Neural cell (in vitro differentiated cells): ENCODE data around the gene ZNF697. TPM values are rescaled to one million over a fixed set of nuclear protein-coding genes. Genes with fewer than 3 reads are reported as not detected.

ENCODE experiments used
- H2AFZ ChIP-seq: fragments of 200-600, 300-800 bp; sonication (generic), shearing (Covaris generic); 2 replicates; pipeline ENCODE4 v1.6.0; 2014; ENCODE audit warnings: low read depth, mild to moderate bottlenecking, antibody characterized with exemption, low read length, moderate library complexity
- H3F3A ChIP-seq: fragments of 200-600 bp; shearing (Covaris generic); 2 replicates; pipeline ENCODE4 v1.6.1; 2016; ENCODE audit warnings: mild to moderate bottlenecking, moderate library complexity, mixed read lengths, antibody characterized with exemption, low read length; ENCODE audit not compliant: insufficient read depth, poor library complexity, severe bottlenecking
- H3K27ac ChIP-seq: fragments of 200-600, 300-800 bp; sonication (generic), shearing (Covaris generic); 2 replicates; pipeline ENCODE4 v1.5.1; 2014; ENCODE audit warnings: mild to moderate bottlenecking, low read length, moderate library complexity
- H3K27me3 ChIP-seq: fragments of 300-800, 200-600 bp; sonication (generic), shearing (Covaris generic); 2 replicates; pipeline ENCODE4 v1.6.0; 2014; ENCODE audit warnings: mild to moderate bottlenecking, low read depth, low read length, moderate library complexity; ENCODE audit not compliant: insufficient read depth
- H3K36me3 ChIP-seq: fragments of 300-800, 200-600 bp; sonication (generic), shearing (Covaris generic); 2 replicates; pipeline ENCODE4 v1.5.1; 2014; ENCODE audit warnings: mild to moderate bottlenecking, antibody characterized with exemption, low read length, moderate library complexity; ENCODE audit not compliant: insufficient read depth
- H3K4me2 ChIP-seq: fragments of 300-800, 200-600 bp; sonication (generic), shearing (Covaris generic); 2 replicates; pipeline ENCODE4 v1.6.0; 2014; ENCODE audit warnings: mild to moderate bottlenecking, low read length
- H3K4me3 ChIP-seq: fragments of 300-800, 200-600 bp; sonication (generic), shearing (Covaris generic); 2 replicates; pipeline ENCODE4 v1.5.1; 2014; ENCODE audit warnings: mild to moderate bottlenecking, low read length, moderate library complexity
- H3K79me2 ChIP-seq: fragments of 200-600 bp; shearing (Covaris generic); replicated peaks from 2 replicates; pipeline ENCODE4 v1.6.0; 2014; ENCODE audit warnings: mild to moderate bottlenecking, low read length, moderate library complexity; ENCODE audit not compliant: insufficient read depth
- H3K9ac ChIP-seq: fragments of 300-800, 200-600 bp; sonication (generic), shearing (Covaris generic); 2 replicates; pipeline ENCODE4 v1.6.1; 2016; ENCODE audit warnings: mild to moderate bottlenecking, low read length, mixed read lengths
- H3K9me2 ChIP-seq: fragments of 200-600 bp; shearing (Covaris generic); 2 replicates; pipeline ENCODE4 v1.6.1; 2016; ENCODE audit warnings: mild to moderate bottlenecking, low read length, mixed read lengths; ENCODE audit not compliant: insufficient read depth
- H3K9me3 ChIP-seq: fragments of 200-600, 300-800 bp; sonication (generic), shearing (Covaris generic); 2 replicates; pipeline ENCODE4 v1.6.1; 2016; ENCODE audit warnings: mild to moderate bottlenecking, mixed run types, low read length, moderate library complexity, mixed read lengths
- H4K20me1 ChIP-seq: fragments of 200-600 bp; shearing (Covaris generic); 2 replicates; pipeline ENCODE4 v1.6.1; 2016; ENCODE audit warnings: mild to moderate bottlenecking, mixed run types; ENCODE audit not compliant: insufficient read depth
- EP300 ChIP-seq: fragments of 450-650 bp; conservative IDR thresholded peaks from 2 replicates; pipeline ENCODE4 v1.6.1; 2014; ENCODE audit warnings: antibody characterized with exemption, mild to moderate bottlenecking, moderate library complexity; ENCODE audit not compliant: poor library complexity, severe bottlenecking
- EZH2 ChIP-seq: fragments of 200-600, 300-800 bp; shearing (Covaris generic), sonication (generic); IDR thresholded peaks from 2 replicates; pipeline ENCODE4 v1.6.1; 2014; ENCODE audit warnings: antibody characterized with exemption, low read length, borderline replicate concordance, mild to moderate bottlenecking; ENCODE audit not compliant: insufficient read depth, poor library complexity, severe bottlenecking
- MXI1 ChIP-seq: fragments of 450-650 bp; conservative IDR thresholded peaks from 2 replicates; pipeline ENCODE4 v1.6.1; 2014; ENCODE audit warnings: antibody characterized with exemption, mild to moderate bottlenecking; ENCODE audit not compliant: poor library complexity, severe bottlenecking
- POLR2AphosphoS5 ChIP-seq: IDR thresholded peaks from 2 replicates; pipeline ENCODE4 v1.6.1; 2012
- RAD21 ChIP-seq: fragments of 450-650 bp; conservative IDR thresholded peaks from 2 replicates; pipeline ENCODE4 v1.6.1; 2014; ENCODE audit warnings: antibody characterized with exemption, mild to moderate bottlenecking, moderate library complexity
- REST ChIP-seq: IDR thresholded peaks from 2 replicates; pipeline ENCODE4 v1.6.1; 2012; ENCODE audit warnings: borderline replicate concordance
- SMC3 ChIP-seq: fragments of 450-650 bp; conservative IDR thresholded peaks from 2 replicates; pipeline ENCODE4 v1.6.1; 2014; ENCODE audit warnings: antibody characterized with exemption, mild to moderate bottlenecking, moderate library complexity; ENCODE audit not compliant: poor library complexity
- TAF1 ChIP-seq: IDR thresholded peaks from 2 replicates; pipeline ENCODE4 v1.6.1; 2012; ENCODE audit warnings: low read depth
- polyA plus RNA-seq: library from polyadenylated mRNA; depleted of rRNA; stranded (reverse); fragments of >200 nt; gene quantifications from 2 replicates; pipeline ENCODE4 v1.2.3, GENCODE V29; 2014
- TF ChIP-seq, protein P1 (sequence below): fragments of 450-650 bp; IDR thresholded peaks from 2 replicates; pipeline ENCODE4 v1.5.1; 2014; ENCODE audit warnings: antibody characterized with exemption, mild to moderate bottlenecking, moderate library complexity; ENCODE audit not compliant: poor library complexity, severe bottlenecking

ZNF697 gene
- polyA plus RNA-seq, 1 donor from 2014 or later = 61.8 TPM

DNA sequence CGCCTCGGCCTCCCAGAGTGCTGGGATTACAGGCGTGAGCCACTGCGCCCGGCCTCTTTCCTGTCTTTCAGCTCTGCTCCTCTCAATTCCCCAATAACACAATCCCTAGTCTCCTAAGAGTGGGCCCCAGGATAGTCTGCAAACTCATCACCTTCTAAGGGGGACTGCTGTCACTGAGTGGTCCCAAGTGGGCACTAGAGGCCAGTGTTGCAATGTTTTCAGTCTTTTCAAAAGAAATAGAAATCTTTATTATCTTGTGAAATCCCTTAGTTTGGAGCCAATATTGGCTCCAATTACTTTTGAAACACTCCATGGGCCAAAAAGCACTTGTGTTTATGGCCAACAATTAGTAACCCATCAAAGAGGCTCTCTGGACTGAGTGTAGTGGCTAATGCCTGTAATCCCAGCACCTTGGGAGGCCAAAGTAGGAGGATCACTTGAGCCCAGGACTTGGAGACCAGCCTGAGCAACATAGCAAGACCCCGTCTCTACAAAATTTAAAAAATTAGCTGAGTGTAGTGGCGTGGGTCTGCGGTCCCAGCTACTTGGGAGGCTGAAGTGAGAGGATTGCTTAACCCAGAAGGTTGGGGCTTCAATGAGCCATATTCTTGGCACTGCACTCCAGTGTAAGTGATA is 28.6 kb upstream of the ZNF697 start:
- Histone ChIP-seq H3K27ac (no peak overlapping the region), H3K79me2 (no peaks in the 10 kb centered on the region)
- no peak for TF ChIP-seq POLR2AphosphoS5
- no peak for TF ChIP-seq EZH2
- TF ChIP-seq, protein P1, sequence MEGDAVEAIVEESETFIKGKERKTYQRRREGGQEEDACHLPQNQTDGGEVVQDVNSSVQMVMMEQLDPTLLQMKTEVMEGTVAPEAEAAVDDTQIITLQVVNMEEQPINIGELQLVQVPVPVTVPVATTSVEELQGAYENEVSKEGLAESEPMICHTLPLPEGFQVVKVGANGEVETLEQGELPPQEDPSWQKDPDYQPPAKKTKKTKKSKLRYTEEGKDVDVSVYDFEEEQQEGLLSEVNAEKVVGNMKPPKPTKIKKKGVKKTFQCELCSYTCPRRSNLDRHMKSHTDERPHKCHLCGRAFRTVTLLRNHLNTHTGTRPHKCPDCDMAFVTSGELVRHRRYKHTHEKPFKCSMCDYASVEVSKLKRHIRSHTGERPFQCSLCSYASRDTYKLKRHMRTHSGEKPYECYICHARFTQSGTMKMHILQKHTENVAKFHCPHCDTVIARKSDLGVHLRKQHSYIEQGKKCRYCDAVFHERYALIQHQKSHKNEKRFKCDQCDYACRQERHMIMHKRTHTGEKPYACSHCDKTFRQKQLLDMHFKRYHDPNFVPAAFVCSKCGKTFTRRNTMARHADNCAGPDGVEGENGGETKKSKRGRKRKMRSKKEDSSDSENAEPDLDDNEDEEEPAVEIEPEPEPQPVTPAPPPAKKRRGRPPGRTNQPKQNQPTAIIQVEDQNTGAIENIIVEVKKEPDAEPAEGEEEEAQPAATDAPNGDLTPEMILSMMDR = no peak
- TF ChIP-seq EP300 = no peak
- no peak for TF ChIP-seq MXI1
- TF ChIP-seq SMC3 = no peak
- no peak for TF ChIP-seq REST
- TF ChIP-seq TAF1 = no peak
- no peak for TF ChIP-seq RAD21

DNA sequence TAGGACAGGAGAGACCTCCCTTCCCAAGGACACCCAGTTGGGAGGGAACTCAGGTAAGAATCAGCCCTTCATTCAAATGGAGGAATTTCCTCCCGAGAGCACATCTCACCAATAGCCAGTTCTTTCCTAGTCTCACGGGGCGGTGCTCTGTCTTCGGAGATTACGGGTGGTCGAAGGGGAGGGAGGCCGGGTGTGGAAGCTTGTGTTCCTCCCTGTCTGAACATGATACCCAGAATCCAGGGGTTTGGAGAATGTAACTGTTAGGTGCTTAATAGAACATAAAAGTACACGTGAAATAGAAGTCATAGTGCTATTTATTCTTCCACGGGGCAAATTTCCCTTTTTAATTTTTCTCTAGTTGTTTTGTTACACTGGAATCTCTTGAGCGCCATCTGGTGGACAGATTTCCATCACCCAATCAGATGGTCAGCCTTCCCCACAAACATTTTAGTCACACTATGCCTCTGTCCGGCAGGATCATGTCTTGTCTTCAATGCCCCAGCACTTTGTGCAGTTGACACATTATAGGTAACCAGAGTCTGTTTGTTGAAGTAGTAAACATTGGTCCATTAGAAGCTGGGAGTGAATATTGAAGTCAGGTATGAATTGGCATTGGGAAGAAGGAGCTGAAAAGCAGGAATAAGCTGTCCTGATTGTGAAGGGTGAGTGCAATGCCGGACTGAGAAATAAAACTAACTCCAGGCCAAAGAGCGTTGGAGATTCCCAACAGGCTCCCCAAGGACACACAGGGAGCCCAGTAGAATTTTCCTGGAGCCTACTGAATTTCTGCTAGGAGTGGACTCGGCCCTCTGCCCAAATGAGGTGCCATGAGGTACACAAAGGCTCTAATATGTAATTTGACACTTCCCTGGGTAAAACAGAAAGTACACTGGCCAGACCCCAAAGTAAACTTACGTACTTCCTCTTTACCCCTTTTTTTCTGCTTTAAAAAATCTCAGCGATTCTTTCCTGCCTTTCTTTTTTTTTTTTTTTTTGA is 27.6 kb upstream of the ZNF697 start:
- Histone ChIP-seq H3K36me3 (no peaks in the 10 kb centered on the region), H3K9me2 (no peaks in the 10 kb centered on the region), H3F3A (no peaks in the 10 kb centered on the region), H3K27me3 (no peaks in the 10 kb centered on the region), H3K79me2 (no peaks in the 10 kb centered on the region), H3K9me3 (no peaks in the 10 kb centered on the region), H4K20me1 (no peaks in the 10 kb centered on the region), H3K27ac (no peak overlapping the region), H2AFZ (no peak overlapping the region), H3K4me3 (no peak overlapping the region), H3K4me2 (no peak overlapping the region), H3K9ac (no peak overlapping the region)
- no peak for TF ChIP-seq REST
- peak; percentile 81 for TF ChIP-seq SMC3
- TF ChIP-seq POLR2AphosphoS5 = no peak
- peak; percentile 68 for TF ChIP-seq RAD21
- TF ChIP-seq, protein P1 = peak; percentile 77
- TF ChIP-seq EP300 = no peak
- TF ChIP-seq EZH2 = no peak

More for the DNA sequence above, 28.6 kb upstream of the ZNF697 start:
- Histone ChIP-seq H3K9me3 (no peaks in the 10 kb centered on the region), H4K20me1 (no peaks in the 10 kb centered on the region), H3K9ac (no peak overlapping the region), H3F3A (no peaks in the 10 kb centered on the region), H3K27me3 (no peaks in the 10 kb centered on the region), H2AFZ (no peak overlapping the region), H3K4me3 (no peak overlapping the region), H3K4me2 (no peak overlapping the region), H3K9me2 (no peaks in the 10 kb centered on the region), H3K36me3 (no peaks in the 10 kb centered on the region)
